ENCODE data around the gene SPATA6.

GRCh38 chr1:48261881-48262400, 210.1 kb downstream of the SPATA6 start:
- TF ChIP-seq POLR2A (IDR thresholded peaks at IDR 0.05; ENCODE audit: low read depth, low read length) (no peak), CTCF (IDR thresholded peaks at IDR 0.05; ENCODE audit: extremely low read depth in 1 of 2, insufficient read depth in 1 of 2, low read depth in 1 of 2, low read length in 2 of 2) (no peak), EZH2 (IDR thresholded peaks at IDR 0.05; ENCODE audit: borderline replicate concordance, low read depth, low read length, severe bottlenecking) (no peak), POLR2AphosphoS5 (IDR thresholded peaks at IDR 0.05; ENCODE audit: insufficient read depth, low read depth, low read length) (no peak), FOS (IDR thresholded peaks at IDR 0.05; ENCODE audit: borderline replicate concordance, insufficient read depth, low read length) (no peak), MYC (IDR thresholded peaks at IDR 0.05; ENCODE audit: low read depth, low read length) (no peak), MAX (IDR thresholded peaks at IDR 0.05; ENCODE audit: insufficient read depth, insufficient read length) (no peak)
